K562 (cell line): Measurements from ENCODE around the gene SP6. TPM values are rescaled to one million over a fixed set of nuclear protein-coding genes. Genes with fewer than 3 reads are reported as not detected.

Experiments
- ATAC-seq: fragments of 200-7000 bp; cut with Tn5 transposase; 3 replicates; pipeline ENCODE4 v1.9.1; 2020; ENCODE audit warnings: moderate library complexity
- BruUV-seq: library from RNA; stranded (reverse); fragments of 400-500 nt; replicated peaks from 2 replicates; lab custom pipeline; 2021; lab: Mats Ljungman, UMichigan
- CTCF ChIA-PET: fragments of 300-600 bp; formaldehyde crosslinking; extraction: SDS; loops from one replicate; lab custom pipeline; 2021; ENCODE audit warnings: low intra/inter-chr PET ratio; lab: Yijun Ruan, JAX
- POLR2A ChIA-PET: fragments of 300-600, 350-650 bp; sonication (Branson Sonifier 250); formaldehyde crosslinking; extraction: SDS; loops from one replicate; lab custom pipeline; 2021; ENCODE audit warnings: antibody characterized with exemption, inconsistent platforms; lab: Yijun Ruan, JAX
- DNase-seq, 4 experiments: peaks; one replicate each; pipeline versions ENCODE4 v3.0.0 to v3.0.0-alpha.2; 2011 to 2018; ENCODE audit warnings: low spot score in 3 of 4, mixed read lengths in 3 of 4; ENCODE audit errors: extremely low read depth in 1 of 4
- FAIRE-seq: peaks from 2 replicates; lab custom pipeline; 2011; peaks lifted over from hg19 to GRCh38; lab: Jason Lieb, UNC
- H2AFZ ChIP-seq: 2 replicates; pipeline ENCODE4 v1.6.0; 2011; ENCODE audit warnings: low read depth, low read length, control low read depth, inconsistent platforms
- H3K27ac ChIP-seq: fragments of 200-600 bp; 3 replicates; pipeline ENCODE4 v1.8.0; 2011; ENCODE audit warnings: low read depth, mild to moderate bottlenecking, control low read depth, inconsistent platforms, low read length, moderate library complexity, mixed read lengths; ENCODE audit errors: extremely low read depth
- H3K27me3 ChIP-seq, 2 experiments: fragments of 300-600 bp in 1 of 2; 2 replicates in 1 of 2; 3 replicates in 1 of 2; pipeline versions ENCODE4 v1.6.0 to v1.8.0; 2011; ENCODE audit warnings: inconsistent platforms in 2 of 2, low read length in 2 of 2, mild to moderate bottlenecking in 1 of 2, mixed read lengths in 1 of 2, moderate library complexity in 1 of 2; ENCODE audit not compliant: control insufficient read depth in 2 of 2, insufficient read depth in 2 of 2
- H3K36me3 ChIP-seq: fragments of 300-600 bp; 3 replicates; pipeline ENCODE4 v1.8.0; 2011; ENCODE audit warnings: mild to moderate bottlenecking, low read length, inconsistent platforms; ENCODE audit not compliant: control insufficient read depth, insufficient read depth
- H3K4me1 ChIP-seq, 2 experiments: fragments of 200-600 bp in 1 of 2; replicated peaks in 1 of 2; 2 replicates in 1 of 2; 3 replicates in 1 of 2; pipeline versions ENCODE4 v1.5.1 to v1.8.0; 2011; ENCODE audit warnings: inconsistent platforms in 2 of 2, low read length in 2 of 2, mild to moderate bottlenecking in 1 of 2, mixed read lengths in 1 of 2, moderate library complexity in 1 of 2; ENCODE audit not compliant: control insufficient read depth in 2 of 2, insufficient read depth in 2 of 2
- H3K4me2 ChIP-seq: 2 replicates; pipeline ENCODE4 v1.6.1; 2011; ENCODE audit warnings: low read length, control low read depth, inconsistent platforms, mixed read lengths; ENCODE audit not compliant: insufficient read depth
- H3K4me3 ChIP-seq: fragments of 200-600 bp; sonication (generic), shearing (Covaris generic); 2 replicates; pipeline ENCODE4 v1.5.1; 2016; ENCODE audit warnings: control low read depth, inconsistent platforms
- H3K79me2 ChIP-seq: fragments of 200-600 bp; 3 replicates; pipeline ENCODE4 v1.8.0; 2011; ENCODE audit warnings: low read length, inconsistent platforms; ENCODE audit not compliant: control insufficient read depth, insufficient read depth
- H3K9ac ChIP-seq, 2 experiments: 2 replicates each; pipeline versions ENCODE4 v1.6.0 to v1.6.1; 2011; ENCODE audit warnings: low read depth in 2 of 2, low read length in 2 of 2, control low read depth in 1 of 2, inconsistent platforms in 1 of 2, mild to moderate bottlenecking in 1 of 2, mixed read lengths in 1 of 2; ENCODE audit not compliant: insufficient read depth in 1 of 2
- H3K9me1 ChIP-seq: one replicate; pipeline ENCODE4 v1.6.0; 2011; ENCODE audit warnings: inconsistent platforms, mild to moderate bottlenecking, low read length, moderate library complexity; ENCODE audit not compliant: control insufficient read depth, insufficient read depth
- H3K9me3 ChIP-seq: replicated peaks from 2 replicates; pipeline ENCODE4 v1.5.1; 2011; ENCODE audit warnings: low read depth, low read length, inconsistent platforms; ENCODE audit not compliant: control insufficient read depth, insufficient read depth
- H4K20me1 ChIP-seq: replicated peaks from 2 replicates; pipeline ENCODE4 v1.6.1; 2011; ENCODE audit warnings: low read length, inconsistent platforms, mixed read lengths; ENCODE audit not compliant: control insufficient read depth, insufficient read depth
- JUND ChIP-seq, 2 experiments: IDR thresholded peaks; 2 replicates in 1 of 2; 3 replicates in 1 of 2; pipeline ENCODE4 v1.6.1; 2011; ENCODE audit warnings: borderline replicate concordance in 2 of 2, low read depth in 2 of 2, low read length in 2 of 2, improper control_type of control experiment in 1 of 2, missing biosample characterization in 1 of 2, missing genetic modification characterization in 1 of 2, missing genetic modification reagents in 1 of 2
- ZFP1 ChIP-seq: fragments of 450-650 bp; formaldehyde crosslinking; IDR thresholded peaks from 2 replicates; pipeline ENCODE4 v1.4.0; 2020; ENCODE audit warnings: mild to moderate bottlenecking, mixed read lengths
- ZNF232 ChIP-seq: sonication (generic); formaldehyde crosslinking; IDR thresholded peaks from 2 replicates; pipeline ENCODE4 v1.8.0; 2022; ENCODE audit warnings: mild to moderate bottlenecking, missing genetic modification reagents
- ZNF79 ChIP-seq: fragments of 250-450 bp; sonication (Bioruptor Pico); IDR thresholded peaks from 2 replicates; pipeline ENCODE4 v1.4.0; 2020; ENCODE audit warnings: low read depth, mild to moderate bottlenecking, moderate library complexity
- WGBS: fragments of 100-300 bp; shearing (Covaris generic); methylation state at CpG from one replicate; pipeline ENCODE4 v1.1.6; 2016; ENCODE audit warnings: low coverage, mixed read lengths; ENCODE audit not compliant: insufficient coverage; ENCODE audit errors: missing lambda C conversion rate; 5-methylcytosine and 5-hydroxymethylcytosine counted together
- in situ Hi-C: fragments of 300-500 bp; cut with MboI; formaldehyde crosslinking; loops from 4 replicates; pipeline ENCODE4 v1.15.0; 2018; ENCODE audit warnings: inconsistent platforms, mixed read lengths
- intact Hi-C: fragments of 100-400 bp; cut with micrococcal nuclease; formaldehyde crosslinking; loops from 2 replicates; pipeline ENCODE4 v1.14.2; 2022
- polyA plus RNA-seq, 8 experiments: library from polyadenylated mRNA; depleted of rRNA in 4 of 8; stranded (reverse) in 5 of 8; unstranded in 3 of 8; fragments of >200 nt; fragmentation: Nextera tagmentation in 2 of 8; fragmentation: Illumina TruSeq in 1 of 8; extraction: Ambion mirVana in 2 of 8; extraction: Trizol in 1 of 8; gene quantifications; 2 replicates each; pipeline versions ENCODE4 v1.2.1 to v1.2.3, GENCODE V29; 2011 to 2014; ENCODE audit warnings: inconsistent platforms in 1 of 8, missing spikeins in 1 of 8
- total RNA-seq, 7 experiments: library from RNA; depleted of rRNA in 6 of 7; stranded (reverse); fragments of >200 nt in 6 of 7; fragmentation: Illumina TruSeq in 2 of 7; extraction: Trizol in 2 of 7; gene quantifications; 2 replicates each; pipeline versions ENCODE4 v1.2.1 to v1.2.3, GENCODE V29; 2011 to 2021; ENCODE audit warnings: low replicate concordance in 1 of 7
- TF ChIP-seq, protein P1 (sequence below): fragments of 200-600 bp; sonication (generic); IDR thresholded peaks from one replicate; pipeline ENCODE4 v1.6.1; 2012; ENCODE audit warnings: mild to moderate bottlenecking, low read depth, low read length, inconsistent platforms
- TF ChIP-seq, protein P2 (sequence below): sonication (generic); formaldehyde crosslinking; IDR thresholded peaks from 2 replicates; pipeline ENCODE4 v1.8.0; 2023; ENCODE audit warnings: mild to moderate bottlenecking, missing genetic modification reagents

The SP6 gene
- total and polyA plus RNA-seq, 9 of the 15 experiments (the other 6 are each of a cell fraction or from before 2014, with no cell fraction given): 0.11 to 7.9 (median 2.2) TPM

DNA sequence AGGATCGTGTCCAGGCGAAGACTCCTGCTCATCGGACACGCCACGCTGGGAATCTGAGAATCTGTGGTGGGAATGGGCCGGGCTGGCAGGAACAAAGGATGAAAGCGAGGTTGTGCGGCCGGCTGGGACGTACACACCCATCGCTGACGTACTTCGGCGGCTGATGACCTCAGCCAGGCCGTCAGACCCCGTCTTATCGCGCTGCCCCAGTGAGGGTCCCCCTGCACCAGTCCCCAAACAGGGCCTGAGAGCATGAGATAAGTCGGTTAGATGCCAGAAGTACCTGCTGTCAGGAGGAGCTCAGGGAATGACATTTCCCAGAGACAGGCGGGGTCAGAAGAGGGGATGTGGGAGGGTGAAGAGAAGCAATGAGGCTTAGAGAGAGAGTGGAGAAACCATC lies 16.0 kb upstream of the SP6 start:
- Histone ChIP-seq H3K79me2 (no peaks in the 10 kb centered on the region), H3K4me2 (peak overlapping the region; percentile 80), H3K9me1 (no peaks in the 10 kb centered on the region), H2AFZ (peak overlapping the region; percentile 75), H3K27me3 (no peaks in the 10 kb centered on the region), H3K4me3 (no peak overlapping the region), H3K9ac (peak overlapping the region; percentile 55 to 76; a peak in 3 of 4 replicates), H3K36me3 (no peaks in the 10 kb centered on the region), H4K20me1 (no peaks in the 10 kb centered on the region), H3K27ac (peak overlapping the region; percentile 70), H3K4me1 (peaks cover 48 to 54% of the 10 kb centered on the region in 2 experiments), H3K9me3 (no peaks in the 10 kb centered on the region)
- ChIA-PET CTCF (no interaction called here), POLR2A (interaction anchor here (0.6 to 1.5 kb wide), 8 partner anchors 9 to 74 kb away, joined by 3 to 8 read pairs (median 3); partner anchors contain the start of genes PNPO, SP2 and SP6)
- ATAC-seq: peak; percentile 87
- no TSS peak for BruUV-seq
- in situ Hi-C loops (no loop called here), intact Hi-C loops (no loop called here)
- FAIRE-seq: peak; percentile 99
- DNase-seq: peak; percentile 99
- 1% methylated on average over 20 of the region's 20 CpGs for WGBS
- TF ChIP-seq ZNF232 (no peak), ZFP1 (CRISPR knock-in tag) (no peak), JUND (IDR thresholded peaks at IDR 0.05; ENCODE audit: borderline replicate concordance, low read depth, low read length) (peak; percentile 97), JUND (tag; IDR thresholded peaks at IDR 0.05; ENCODE audit: borderline replicate concordance, low read depth, low read length) (peak; percentile 99; the same call in 2 of the 3 replicates), ZNF79 (CRISPR knock-in tag) (no peak)
- TF ChIP-seq, protein P1, sequence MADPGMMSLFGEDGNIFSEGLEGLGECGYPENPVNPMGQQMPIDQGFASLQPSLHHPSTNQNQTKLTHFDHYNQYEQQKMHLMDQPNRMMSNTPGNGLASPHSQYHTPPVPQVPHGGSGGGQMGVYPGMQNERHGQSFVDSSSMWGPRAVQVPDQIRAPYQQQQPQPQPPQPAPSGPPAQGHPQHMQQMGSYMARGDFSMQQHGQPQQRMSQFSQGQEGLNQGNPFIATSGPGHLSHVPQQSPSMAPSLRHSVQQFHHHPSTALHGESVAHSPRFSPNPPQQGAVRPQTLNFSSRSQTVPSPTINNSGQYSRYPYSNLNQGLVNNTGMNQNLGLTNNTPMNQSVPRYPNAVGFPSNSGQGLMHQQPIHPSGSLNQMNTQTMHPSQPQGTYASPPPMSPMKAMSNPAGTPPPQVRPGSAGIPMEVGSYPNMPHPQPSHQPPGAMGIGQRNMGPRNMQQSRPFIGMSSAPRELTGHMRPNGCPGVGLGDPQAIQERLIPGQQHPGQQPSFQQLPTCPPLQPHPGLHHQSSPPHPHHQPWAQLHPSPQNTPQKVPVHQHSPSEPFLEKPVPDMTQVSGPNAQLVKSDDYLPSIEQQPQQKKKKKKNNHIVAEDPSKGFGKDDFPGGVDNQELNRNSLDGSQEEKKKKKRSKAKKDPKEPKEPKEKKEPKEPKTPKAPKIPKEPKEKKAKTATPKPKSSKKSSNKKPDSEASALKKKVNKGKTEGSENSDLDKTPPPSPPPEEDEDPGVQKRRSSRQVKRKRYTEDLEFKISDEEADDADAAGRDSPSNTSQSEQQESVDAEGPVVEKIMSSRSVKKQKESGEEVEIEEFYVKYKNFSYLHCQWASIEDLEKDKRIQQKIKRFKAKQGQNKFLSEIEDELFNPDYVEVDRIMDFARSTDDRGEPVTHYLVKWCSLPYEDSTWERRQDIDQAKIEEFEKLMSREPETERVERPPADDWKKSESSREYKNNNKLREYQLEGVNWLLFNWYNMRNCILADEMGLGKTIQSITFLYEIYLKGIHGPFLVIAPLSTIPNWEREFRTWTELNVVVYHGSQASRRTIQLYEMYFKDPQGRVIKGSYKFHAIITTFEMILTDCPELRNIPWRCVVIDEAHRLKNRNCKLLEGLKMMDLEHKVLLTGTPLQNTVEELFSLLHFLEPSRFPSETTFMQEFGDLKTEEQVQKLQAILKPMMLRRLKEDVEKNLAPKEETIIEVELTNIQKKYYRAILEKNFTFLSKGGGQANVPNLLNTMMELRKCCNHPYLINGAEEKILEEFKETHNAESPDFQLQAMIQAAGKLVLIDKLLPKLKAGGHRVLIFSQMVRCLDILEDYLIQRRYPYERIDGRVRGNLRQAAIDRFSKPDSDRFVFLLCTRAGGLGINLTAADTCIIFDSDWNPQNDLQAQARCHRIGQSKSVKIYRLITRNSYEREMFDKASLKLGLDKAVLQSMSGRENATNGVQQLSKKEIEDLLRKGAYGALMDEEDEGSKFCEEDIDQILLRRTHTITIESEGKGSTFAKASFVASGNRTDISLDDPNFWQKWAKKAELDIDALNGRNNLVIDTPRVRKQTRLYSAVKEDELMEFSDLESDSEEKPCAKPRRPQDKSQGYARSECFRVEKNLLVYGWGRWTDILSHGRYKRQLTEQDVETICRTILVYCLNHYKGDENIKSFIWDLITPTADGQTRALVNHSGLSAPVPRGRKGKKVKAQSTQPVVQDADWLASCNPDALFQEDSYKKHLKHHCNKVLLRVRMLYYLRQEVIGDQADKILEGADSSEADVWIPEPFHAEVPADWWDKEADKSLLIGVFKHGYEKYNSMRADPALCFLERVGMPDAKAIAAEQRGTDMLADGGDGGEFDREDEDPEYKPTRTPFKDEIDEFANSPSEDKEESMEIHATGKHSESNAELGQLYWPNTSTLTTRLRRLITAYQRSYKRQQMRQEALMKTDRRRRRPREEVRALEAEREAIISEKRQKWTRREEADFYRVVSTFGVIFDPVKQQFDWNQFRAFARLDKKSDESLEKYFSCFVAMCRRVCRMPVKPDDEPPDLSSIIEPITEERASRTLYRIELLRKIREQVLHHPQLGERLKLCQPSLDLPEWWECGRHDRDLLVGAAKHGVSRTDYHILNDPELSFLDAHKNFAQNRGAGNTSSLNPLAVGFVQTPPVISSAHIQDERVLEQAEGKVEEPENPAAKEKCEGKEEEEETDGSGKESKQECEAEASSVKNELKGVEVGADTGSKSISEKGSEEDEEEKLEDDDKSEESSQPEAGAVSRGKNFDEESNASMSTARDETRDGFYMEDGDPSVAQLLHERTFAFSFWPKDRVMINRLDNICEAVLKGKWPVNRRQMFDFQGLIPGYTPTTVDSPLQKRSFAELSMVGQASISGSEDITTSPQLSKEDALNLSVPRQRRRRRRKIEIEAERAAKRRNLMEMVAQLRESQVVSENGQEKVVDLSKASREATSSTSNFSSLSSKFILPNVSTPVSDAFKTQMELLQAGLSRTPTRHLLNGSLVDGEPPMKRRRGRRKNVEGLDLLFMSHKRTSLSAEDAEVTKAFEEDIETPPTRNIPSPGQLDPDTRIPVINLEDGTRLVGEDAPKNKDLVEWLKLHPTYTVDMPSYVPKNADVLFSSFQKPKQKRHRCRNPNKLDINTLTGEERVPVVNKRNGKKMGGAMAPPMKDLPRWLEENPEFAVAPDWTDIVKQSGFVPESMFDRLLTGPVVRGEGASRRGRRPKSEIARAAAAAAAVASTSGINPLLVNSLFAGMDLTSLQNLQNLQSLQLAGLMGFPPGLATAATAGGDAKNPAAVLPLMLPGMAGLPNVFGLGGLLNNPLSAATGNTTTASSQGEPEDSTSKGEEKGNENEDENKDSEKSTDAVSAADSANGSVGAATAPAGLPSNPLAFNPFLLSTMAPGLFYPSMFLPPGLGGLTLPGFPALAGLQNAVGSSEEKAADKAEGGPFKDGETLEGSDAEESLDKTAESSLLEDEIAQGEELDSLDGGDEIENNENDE: no peak
- TF ChIP-seq, protein P2, sequence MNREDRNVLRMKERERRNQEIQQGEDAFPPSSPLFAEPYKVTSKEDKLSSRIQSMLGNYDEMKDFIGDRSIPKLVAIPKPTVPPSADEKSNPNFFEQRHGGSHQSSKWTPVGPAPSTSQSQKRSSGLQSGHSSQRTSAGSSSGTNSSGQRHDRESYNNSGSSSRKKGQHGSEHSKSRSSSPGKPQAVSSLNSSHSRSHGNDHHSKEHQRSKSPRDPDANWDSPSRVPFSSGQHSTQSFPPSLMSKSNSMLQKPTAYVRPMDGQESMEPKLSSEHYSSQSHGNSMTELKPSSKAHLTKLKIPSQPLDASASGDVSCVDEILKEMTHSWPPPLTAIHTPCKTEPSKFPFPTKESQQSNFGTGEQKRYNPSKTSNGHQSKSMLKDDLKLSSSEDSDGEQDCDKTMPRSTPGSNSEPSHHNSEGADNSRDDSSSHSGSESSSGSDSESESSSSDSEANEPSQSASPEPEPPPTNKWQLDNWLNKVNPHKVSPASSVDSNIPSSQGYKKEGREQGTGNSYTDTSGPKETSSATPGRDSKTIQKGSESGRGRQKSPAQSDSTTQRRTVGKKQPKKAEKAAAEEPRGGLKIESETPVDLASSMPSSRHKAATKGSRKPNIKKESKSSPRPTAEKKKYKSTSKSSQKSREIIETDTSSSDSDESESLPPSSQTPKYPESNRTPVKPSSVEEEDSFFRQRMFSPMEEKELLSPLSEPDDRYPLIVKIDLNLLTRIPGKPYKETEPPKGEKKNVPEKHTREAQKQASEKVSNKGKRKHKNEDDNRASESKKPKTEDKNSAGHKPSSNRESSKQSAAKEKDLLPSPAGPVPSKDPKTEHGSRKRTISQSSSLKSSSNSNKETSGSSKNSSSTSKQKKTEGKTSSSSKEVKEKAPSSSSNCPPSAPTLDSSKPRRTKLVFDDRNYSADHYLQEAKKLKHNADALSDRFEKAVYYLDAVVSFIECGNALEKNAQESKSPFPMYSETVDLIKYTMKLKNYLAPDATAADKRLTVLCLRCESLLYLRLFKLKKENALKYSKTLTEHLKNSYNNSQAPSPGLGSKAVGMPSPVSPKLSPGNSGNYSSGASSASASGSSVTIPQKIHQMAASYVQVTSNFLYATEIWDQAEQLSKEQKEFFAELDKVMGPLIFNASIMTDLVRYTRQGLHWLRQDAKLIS (CRISPR knock-in tag): 0 out of 2 replicates have a peak, but pooled peaks have one; percentile 44
